Transverse colon (tissue), 4 donors: Measurements from ENCODE around the gene TARS3.

ENCODE experiments used
- CTCF ChIP-seq, 5 experiments: fragments of 200-600 bp in 3 of 5; fragments of 450-650 bp in 2 of 5; sonication (generic) in 3 of 5; IDR thresholded peaks; 1 replicate in 2 of 5; 2 replicates in 3 of 5; pipeline ENCODE4 v1.5.1; 2016 to 2017; ENCODE audit warnings: antibody characterized with exemption in 5 of 5, inconsistent platforms in 3 of 5, mild to moderate bottlenecking in 2 of 5, moderate library complexity in 1 of 5
- EP300 ChIP-seq: sonication (generic); formaldehyde crosslinking; IDR thresholded peaks from one replicate; pipeline ENCODE4 v1.6.1; 2017; ENCODE audit warnings: antibody characterized with exemption, low read depth
- POLR2A ChIP-seq: fragments of 450-650 bp; IDR thresholded peaks from one replicate; pipeline ENCODE4 v1.6.1; 2016; ENCODE audit warnings: antibody characterized with exemption, mild to moderate bottlenecking, moderate library complexity
- POLR2AphosphoS5 ChIP-seq, 3 donors: sonication (generic); formaldehyde crosslinking; IDR thresholded peaks; one replicate each; pipeline ENCODE4 v1.6.1; 2016; ENCODE audit warnings: antibody characterized with exemption in 3 of 3

GRCh38 chr15:101718896-101719295 lies 5.4 kb downstream of the TARS3 start:
- TF ChIP-seq POLR2A = no peak
- no peak for TF ChIP-seq CTCF (IDR thresholded peaks at IDR 0.05)
- no peak for TF ChIP-seq POLR2AphosphoS5 (IDR thresholded peaks at IDR 0.05)
- no peak for TF ChIP-seq EP300
